Measurements from ENCODE around the gene NEK9. TPM values are rescaled to one million over a fixed set of nuclear protein-coding genes. Genes with fewer than 3 reads are reported as not detected.
A peak's percentile ranks its signal among the peaks of the same experiment; 100 is the strongest.

The NEK9 gene
- total and polyA plus RNA-seq, 9 of the 15 experiments (the other 6 are each of a cell fraction or from before 2014, with no cell fraction given): 2.8 to 39.6 (median 19.8) TPM

- TF ChIP-seq IRF2 (CRISPR knock-in tag; IDR thresholded peaks at IDR 0.05): no peak
- no peak for TF ChIP-seq SRSF3 (IDR thresholded peaks at IDR 0.05; ENCODE audit: insufficient read depth, low read length)
- no peak for TF ChIP-seq ZKSCAN1 (IDR thresholded peaks at IDR 0.05; ENCODE audit: low read depth, low read length)
- peak; percentile 59; the same call in 1 of the 2 replicates for TF ChIP-seq KAT7 (CRISPR knock-in tag; IDR thresholded peaks at IDR 0.05; ENCODE audit: borderline replicate concordance)
- no peak for TF ChIP-seq HOMEZ (CRISPR knock-in tag; IDR thresholded peaks at IDR 0.05)
- TF ChIP-seq MXI1 (IDR thresholded peaks at IDR 0.05; ENCODE audit: low read depth, low read length): no peak
- TF ChIP-seq ZNF3 (CRISPR knock-in tag; IDR thresholded peaks at IDR 0.05): no peak
- no peak for TF ChIP-seq MAFG (tag; conservative IDR thresholded peaks at IDR 0.05)
- peak; percentile 87 for TF ChIP-seq SUPT5H (IDR thresholded peaks at IDR 0.05)
- peak; percentile 71 for TF ChIP-seq TAF7 (tag; IDR thresholded peaks at IDR 0.05)
- TF ChIP-seq ZNF668 (CRISPR knock-in tag; IDR thresholded peaks at IDR 0.05): no peak
- no peak for TF ChIP-seq TRIM25 (IDR thresholded peaks at IDR 0.05; ENCODE audit: borderline replicate concordance)
- no peak for TF ChIP-seq ZNF764 (CRISPR knock-in tag; IDR thresholded peaks at IDR 0.05; ENCODE audit: low read depth)
- no peak for TF ChIP-seq CBX2 (IDR thresholded peaks at IDR 0.05; ENCODE audit: insufficient read depth, low read length, poor library complexity, severe bottlenecking)
- no peak for TF ChIP-seq STAT5B (CRISPR knock-in tag; IDR thresholded peaks at IDR 0.05)
- no peak for TF ChIP-seq RBM25 (IDR thresholded peaks at IDR 0.05; ENCODE audit: low read depth, low read length, severe bottlenecking)
- TF ChIP-seq ZBTB17 (CRISPR knock-in tag; IDR thresholded peaks at IDR 0.05): no peak
- no peak for TF ChIP-seq HNRNPL (IDR thresholded peaks at IDR 0.05; ENCODE audit: low read depth, low read length)
- peak; percentile 51 to 61 for TF ChIP-seq NRF1 (conservative IDR thresholded peaks at IDR 0.05 in 1 of 2, IDR thresholded peaks at IDR 0.05 in 1 of 2)
- peak; percentile 100 for TF ChIP-seq ZFX (CRISPR knock-in tag; IDR thresholded peaks at IDR 0.05)
- no peak for TF ChIP-seq ARNT (IDR thresholded peaks at IDR 0.05)
- TF ChIP-seq TCF15 (CRISPR knock-in tag; IDR thresholded peaks at IDR 0.05): no peak
- TF ChIP-seq GTF2A2 (tag; IDR thresholded peaks at IDR 0.05): no peak
- TF ChIP-seq HNRNPK (IDR thresholded peaks at IDR 0.05; ENCODE audit: low read depth, low read length, poor library complexity, severe bottlenecking): no peak
- TF ChIP-seq CREB3 (tag; conservative IDR thresholded peaks at IDR 0.05; ENCODE audit: low read depth): 0 out of 2 replicates have a peak, but pooled peaks have one; percentile 63
Measured at GRCh38 chr14:75126679-75127473, at the start of gene NEK9 (continued).
